ENCODE data around the gene PRDM11. TPM values are rescaled to one million over a fixed set of nuclear protein-coding genes. Genes with fewer than 3 reads are reported as not detected.
"Not testable (repeated sequence)": the region's sequence is repeated elsewhere in the genome, so short reads cannot be mapped to it uniquely, and the experiment has no call there.

PRDM11 gene
- total RNA-seq, 1 donor from 2014 or later: 7.5 TPM

- Mint-ChIP-seq H3K27me3 (ENCODE audit: unreplicated experiment) (peaks cover 4% of the 10 kb centered on the region), H3K36me3 (ENCODE audit: unreplicated experiment) (no peaks in the 10 kb centered on the region), H3K9me3 (ENCODE audit: unreplicated experiment) (no peaks in the 10 kb centered on the region), H3K4me1 (ENCODE audit: low read depth, unreplicated experiment) (peaks cover 3% of the 10 kb centered on the region), H3K27ac (ENCODE audit: unreplicated experiment) (no peak overlapping the region), H3K4me3 (ENCODE audit: unreplicated experiment) (no peak overlapping the region)
- DNase-seq: no peak
- no peak for TF ChIP-seq CTCF (IDR thresholded peaks at IDR 0.05; ENCODE audit: partially characterized antibody, unreplicated experiment)
Observed at GRCh38 chr11:45245218-45246045, 99.0 kb downstream of the PRDM11 start.

DNA sequence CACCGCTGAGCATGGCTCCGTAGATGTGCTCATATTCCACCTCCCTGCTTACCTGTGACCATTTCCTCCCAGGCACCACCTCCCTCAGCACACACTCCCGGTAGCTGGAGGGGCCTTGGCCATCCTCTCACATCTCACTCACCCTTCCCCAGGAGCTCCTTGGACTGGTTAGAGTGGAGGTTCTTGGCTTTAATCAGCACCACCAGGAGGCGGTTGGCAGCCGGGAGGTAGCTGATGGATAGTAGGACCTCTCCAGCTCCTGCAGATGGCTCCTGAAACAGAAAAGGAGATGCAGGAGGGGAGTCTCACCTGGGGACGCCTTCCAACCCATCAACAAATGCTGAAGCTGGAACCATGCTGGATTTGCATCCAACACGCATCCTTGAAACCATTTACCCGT is 99.8 kb downstream of the PRDM11 start:
- no peaks in the 10 kb centered on the region for H3K36me3 Mint-ChIP-seq (ENCODE audit: unreplicated experiment)
- no peak overlapping the region for H3K27ac Mint-ChIP-seq (ENCODE audit: unreplicated experiment)
- H3K27me3 Mint-ChIP-seq (ENCODE audit: unreplicated experiment): peaks cover 4% of the 10 kb centered on the region
- H3K4me1 Mint-ChIP-seq (ENCODE audit: low read depth, unreplicated experiment): peaks cover 3% of the 10 kb centered on the region
- no peak for DNase-seq
- no peak for TF ChIP-seq CTCF (IDR thresholded peaks at IDR 0.05; ENCODE audit: partially characterized antibody, unreplicated experiment)
- no peak overlapping the region for H3K4me3 Mint-ChIP-seq (ENCODE audit: unreplicated experiment)
- H3K9me3 Mint-ChIP-seq (ENCODE audit: unreplicated experiment): no peaks in the 10 kb centered on the region

DNA sequence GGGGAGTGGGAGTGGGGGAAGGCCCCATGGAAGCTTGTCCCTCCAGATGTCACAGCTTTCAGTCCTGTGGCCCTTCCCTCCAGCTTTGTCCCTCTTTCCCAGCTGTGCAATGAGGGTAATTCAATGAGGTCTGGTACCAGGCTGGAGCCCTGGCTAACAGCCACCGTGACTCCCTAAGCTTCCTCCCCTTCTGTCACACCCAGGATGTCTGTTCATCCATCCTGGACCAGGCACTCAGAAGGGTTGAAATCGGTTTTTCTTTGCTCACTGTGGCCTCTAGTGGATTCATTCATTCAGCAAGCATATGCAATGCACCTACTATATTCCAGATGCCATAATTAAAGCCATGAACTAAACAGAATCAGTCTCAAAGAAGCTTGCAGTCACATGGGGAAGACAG is 101.0 kb downstream of the PRDM11 start:
- DNase-seq: no peak
- Mint-ChIP-seq H3K27ac (ENCODE audit: unreplicated experiment) (no peak overlapping the region), H3K27me3 (ENCODE audit: unreplicated experiment) (peaks cover 4% of the 10 kb centered on the region), H3K36me3 (ENCODE audit: unreplicated experiment) (no peaks in the 10 kb centered on the region), H3K4me3 (ENCODE audit: unreplicated experiment) (no peak overlapping the region), H3K4me1 (ENCODE audit: low read depth, unreplicated experiment) (peaks cover 3% of the 10 kb centered on the region), H3K9me3 (ENCODE audit: unreplicated experiment) (no peaks in the 10 kb centered on the region)
- TF ChIP-seq CTCF (IDR thresholded peaks at IDR 0.05; ENCODE audit: partially characterized antibody, unreplicated experiment): no peak

DNA sequence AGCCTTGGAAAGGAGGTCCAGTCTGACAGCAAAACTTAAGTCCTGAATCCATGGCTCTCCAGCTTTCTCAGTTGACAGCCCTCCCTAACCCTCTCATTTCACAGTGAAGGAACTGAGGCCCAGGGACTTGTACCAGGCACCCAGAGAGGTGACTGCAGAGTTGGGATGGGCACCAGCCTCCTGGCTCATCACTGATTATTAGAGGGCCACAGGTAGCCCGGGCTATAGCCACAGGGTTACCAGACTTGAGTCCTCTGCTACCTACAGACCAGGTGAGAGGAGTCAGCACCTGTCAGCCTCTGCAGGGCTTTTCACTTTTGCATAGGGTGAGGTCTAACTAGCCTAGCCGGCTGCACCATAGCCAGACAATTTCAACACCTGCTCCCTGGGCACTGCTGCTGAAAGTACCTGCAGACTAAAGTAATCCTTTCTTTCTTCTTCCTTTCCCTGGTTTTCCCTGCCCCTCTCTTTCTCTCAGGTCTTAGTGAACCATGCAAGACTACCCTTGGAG is 102.1 kb downstream of the PRDM11 start:
- H3K4me1 Mint-ChIP-seq (ENCODE audit: low read depth, unreplicated experiment): peaks cover 3% of the 10 kb centered on the region
- peaks cover 4% of the 10 kb centered on the region for H3K27me3 Mint-ChIP-seq (ENCODE audit: unreplicated experiment)
- no peak for TF ChIP-seq CTCF (IDR thresholded peaks at IDR 0.05; ENCODE audit: partially characterized antibody, unreplicated experiment)
- DNase-seq: no peak
- no peak overlapping the region for H3K27ac Mint-ChIP-seq (ENCODE audit: unreplicated experiment)
- H3K9me3 Mint-ChIP-seq (ENCODE audit: unreplicated experiment): no peaks in the 10 kb centered on the region
- H3K4me3 Mint-ChIP-seq (ENCODE audit: unreplicated experiment): no peak overlapping the region
- H3K36me3 Mint-ChIP-seq (ENCODE audit: unreplicated experiment): no peaks in the 10 kb centered on the region

GRCh38 chr11:45249372-45249771 is 102.9 kb downstream of the PRDM11 start:
- H3K9me3 Mint-ChIP-seq (ENCODE audit: unreplicated experiment); H3K36me3 Mint-ChIP-seq (ENCODE audit: unreplicated experiment); H3K27ac Mint-ChIP-seq (ENCODE audit: unreplicated experiment); H3K27me3 Mint-ChIP-seq (ENCODE audit: unreplicated experiment); H3K4me3 Mint-ChIP-seq (ENCODE audit: unreplicated experiment); DNase-seq; H3K4me1 Mint-ChIP-seq (ENCODE audit: low read depth, unreplicated experiment): not testable (repeated sequence)

All from glutamatergic neuron (in vitro differentiated cells).